ENCODE results near the gene FGF7.
"Not testable (repeated sequence)": the region's sequence is repeated elsewhere in the genome, so short reads cannot be mapped to it uniquely, and the experiment has no call there.

FGF7 gene

GRCh38 chr15:49423021-49423420, at the start of gene FGF7:
TSS of gene FGF7 (plus strand) at chr15:49423242. CDS start at chr15:49424298, 1,056 bp downstream.
- no peak for DNase-seq

GRCh38 chr15:49379996-49380395, 43.0 kb upstream of the FGF7 start:
- DNase-seq, result no peak

- DNase-seq, result no peak
Observed at GRCh38 chr15:49380912-49381311, 42.1 kb upstream of the FGF7 start.

GRCh38 chr15:49382394-49382793, 40.6 kb upstream of the FGF7 start:
- no peak for DNase-seq

GRCh38 chr15:49383266-49383665, 39.8 kb upstream of the FGF7 start:
- DNase-seq, result no peak

- DNase-seq, result no peak
Observed at GRCh38 chr15:49387471-49387870, 35.6 kb upstream of the FGF7 start.

GRCh38 chr15:49402515-49403296, 20.3 kb upstream of the FGF7 start:
- DNase-seq, result not testable (repeated sequence)

GRCh38 chr15:49406352-49407118, 16.5 kb upstream of the FGF7 start:
- DNase-seq, result no peak

GRCh38 chr15:49410641-49411040, 12.4 kb upstream of the FGF7 start:
- DNase-seq, result no peak

GRCh38 chr15:49412797-49413196, 10.2 kb upstream of the FGF7 start:
- no peak for DNase-seq

GRCh38 chr15:49415149-49415548, 7.9 kb upstream of the FGF7 start:
- no peak for DNase-seq

- DNase-seq, result no peak
Observed at GRCh38 chr15:49415638-49416037, 7.4 kb upstream of the FGF7 start.

- DNase-seq, result no peak
Observed at GRCh38 chr15:49418811-49419210, 4.2 kb upstream of the FGF7 start.

GRCh38 chr15:49421991-49422390, 1.1 kb upstream of the FGF7 start:
- DNase-seq, result peak; percentile 2 to 3

GRCh38 chr15:49423901-49424550, 984 bp downstream of the FGF7 start:
- no peak for DNase-seq

GRCh38 chr15:49424954-49425353, 1.9 kb downstream of the FGF7 start:
- DNase-seq, result no peak

- no peak for DNase-seq
Observed at GRCh38 chr15:49427372-49427771, 4.3 kb downstream of the FGF7 start.

GRCh38 chr15:49428409-49429095, 5.5 kb downstream of the FGF7 start:
- DNase-seq, result no peak

- DNase-seq, result no peak
Observed at GRCh38 chr15:49430046-49430445, 7.0 kb downstream of the FGF7 start.

GRCh38 chr15:49435174-49435573, 12.1 kb downstream of the FGF7 start:
- DNase-seq, result no peak

GRCh38 chr15:49436751-49437150, 13.7 kb downstream of the FGF7 start:
- DNase-seq, result no peak

GRCh38 chr15:49438962-49439631, 16.1 kb downstream of the FGF7 start:
- DNase-seq, result no peak
